SU-DHL-6 (cell line): ENCODE measurements around the gene ETS1.

ENCODE experiments used
- CTCF ChIP-seq: fragments of 200-600 bp; sonication (generic); IDR thresholded peaks from one replicate; pipeline ENCODE4 v1.5.1; 2017; ENCODE audit warnings: antibody characterized with exemption, mild to moderate bottlenecking, low read length, moderate library complexity; ENCODE audit not compliant: insufficient read depth, poor library complexity, severe bottlenecking
- EZH2phosphoT487 ChIP-seq: fragments of 200-600 bp; sonication (generic), shearing (Covaris generic); conservative IDR thresholded peaks from 2 replicates; pipeline ENCODE4 v1.6.1; 2018; ENCODE audit warnings: mild to moderate bottlenecking, antibody characterized with exemption, low read length, moderate library complexity, mixed read lengths

- TF ChIP-seq CTCF (no peak), EZH2phosphoT487 (no peak)
These were observed 177.9 kb downstream of the ETS1 start for GRCh38 chr11:128409476-128409875.
